Upper lobe of left lung (tissue), 4 donors: Measurements from ENCODE around the gene FLOT2.

ENCODE experiments used
- CTCF ChIP-seq, 6 experiments: fragments of 450-650 bp in 4 of 6; fragments of 200-600 bp in 2 of 6; sonication (generic) in 2 of 6; IDR thresholded peaks; one replicate each; pipeline ENCODE4 v1.5.1; 2016 to 2019; ENCODE audit warnings: antibody characterized with exemption in 6 of 6
- POLR2AphosphoS5 ChIP-seq, 2 donors: sonication (generic); formaldehyde crosslinking; IDR thresholded peaks; one replicate each; pipeline ENCODE4 v1.5.1; 2017; ENCODE audit warnings: antibody characterized with exemption in 2 of 2

GRCh38 chr17:28935744-28936460, 38.4 kb upstream of the FLOT2 start:
- no peak for TF ChIP-seq CTCF (IDR thresholded peaks at IDR 0.05)
- no peak for TF ChIP-seq POLR2AphosphoS5 (IDR thresholded peaks at IDR 0.05)
